ENCODE measurements around the gene SSUH2. TPM values are rescaled to one million over a fixed set of nuclear protein-coding genes. Genes with fewer than 3 reads are reported as not detected.

Gene SSUH2
- total RNA-seq, 4 donors from 2014 or later = 0.50 to 1.9 TPM; not detected in 2

GRCh38 chr3:8599146-8599545 is 45.5 kb downstream of the SSUH2 start:
- no peak for TF ChIP-seq CTCF (IDR thresholded peaks at IDR 0.05)
- DNase-seq (ENCODE audit: low spot score) = no peak
- ATAC-seq (ENCODE audit: low FRiP score) = no peak

- no peak for TF ChIP-seq CTCF (IDR thresholded peaks at IDR 0.05)
- DNase-seq (ENCODE audit: low spot score) = no peak
- no peak for ATAC-seq (ENCODE audit: low FRiP score)
These were observed 47.3 kb downstream of the SSUH2 start for GRCh38 chr3:8597219-8597853.

GRCh38 chr3:8596321-8597218 is 48.0 kb downstream of the SSUH2 start:
- DNase-seq (ENCODE audit: low spot score) (no peak), ATAC-seq (ENCODE audit: low FRiP score) (no peak)
- TF ChIP-seq CTCF (IDR thresholded peaks at IDR 0.05) = no peak

GRCh38 chr3:8595695-8596115 is 48.9 kb downstream of the SSUH2 start:
- no peak for TF ChIP-seq CTCF (IDR thresholded peaks at IDR 0.05)
- DNase-seq (ENCODE audit: low spot score) (no peak), ATAC-seq (ENCODE audit: low FRiP score) (no peak)

GRCh38 chr3:8595252-8595651 is 49.3 kb downstream of the SSUH2 start:
- no peak for ATAC-seq (ENCODE audit: low FRiP score)
- DNase-seq (ENCODE audit: low spot score) = no peak
- no peak for TF ChIP-seq CTCF (IDR thresholded peaks at IDR 0.05)

GRCh38 chr3:8593021-8593827 is 51.4 kb downstream of the SSUH2 start:
- ATAC-seq (ENCODE audit: low FRiP score) (peak; percentile 39), DNase-seq (ENCODE audit: low spot score) (no peak)
- TF ChIP-seq CTCF (IDR thresholded peaks at IDR 0.05) = no peak
